Common myeloid progenitor, CD34-positive (primary cell): ENCODE measurements around the gene GPR137C.

ENCODE experiments used
- CTCF ChIA-PET: fragments of 350-600 bp; sonication (Branson Sonifier 250); formaldehyde crosslinking; loops from one replicate; lab custom pipeline; 2021; ENCODE audit warnings: antibody characterized with exemption; lab: Charles Lee
- POLR2A ChIA-PET: fragments of 350-600 bp; sonication (Branson Sonifier 250); formaldehyde crosslinking; loops from one replicate; lab custom pipeline; 2021; ENCODE audit warnings: antibody characterized with exemption; lab: Charles Lee
- DNase-seq, 3 donors: peaks; one replicate each; pipeline versions ENCODE4 v3.0.0 to v3.0.0-alpha.2; 2013
- H3K27ac ChIP-seq, 2 experiments: 1 replicate in 1 of 2; 2 replicates in 1 of 2; pipeline ENCODE4 v1.7.0; 2013; ENCODE audit warnings: inconsistent platforms in 2 of 2, low read length in 2 of 2, mild to moderate bottlenecking in 2 of 2, low read depth in 1 of 2, moderate library complexity in 1 of 2; ENCODE audit not compliant: severe bottlenecking in 2 of 2, insufficient read depth in 1 of 2, poor library complexity in 1 of 2
- H3K27me3 ChIP-seq, 5 experiments: replicated peaks in 2 of 5; 1 replicate in 3 of 5; 2 replicates in 2 of 5; pipeline versions ENCODE4 v1.6.1 to v1.7.0; 2013; ENCODE audit warnings: low read length in 4 of 5, mild to moderate bottlenecking in 2 of 5, moderate library complexity in 2 of 5, inconsistent platforms in 1 of 5; ENCODE audit not compliant: insufficient read depth in 5 of 5, control insufficient read depth in 4 of 5
- H3K36me3 ChIP-seq, 4 experiments: 1 replicate in 2 of 4; 2 replicates in 2 of 4; pipeline versions ENCODE4 v1.6.1 to v1.7.0; 2013; ENCODE audit warnings: low read length in 3 of 4, control low read depth in 1 of 4, mild to moderate bottlenecking in 1 of 4; ENCODE audit not compliant: control insufficient read depth in 4 of 4, insufficient read depth in 4 of 4
- H3K4me1 ChIP-seq, 4 experiments: 1 replicate in 3 of 4; 2 replicates in 1 of 4; pipeline versions ENCODE4 v1.6.1 to v1.7.1; 2013; ENCODE audit warnings: low read length in 3 of 4, mild to moderate bottlenecking in 3 of 4, control low read depth in 1 of 4, inconsistent platforms in 1 of 4, moderate library complexity in 1 of 4; ENCODE audit not compliant: control insufficient read depth in 4 of 4, insufficient read depth in 4 of 4; ENCODE audit errors: control extremely low read depth in 1 of 4
- H3K4me3 ChIP-seq, 7 experiments: 1 replicate in 4 of 7; 2 replicates in 3 of 7; pipeline versions ENCODE4 v1.5.1 to v1.7.0; 2013; ENCODE audit warnings: mild to moderate bottlenecking in 7 of 7, low read length in 6 of 7, moderate library complexity in 6 of 7, inconsistent platforms in 2 of 7, low read depth in 2 of 7, control low read depth in 1 of 7; ENCODE audit not compliant: insufficient read depth in 4 of 7, control insufficient read depth in 1 of 7; ENCODE audit errors: extremely low read depth in 1 of 7
- H3K9me3 ChIP-seq, 5 experiments: 1 replicate in 4 of 5; 2 replicates in 1 of 5; pipeline versions ENCODE4 v1.6.1 to v1.7.1; 2013; ENCODE audit warnings: low read length in 4 of 5, mild to moderate bottlenecking in 2 of 5, inconsistent platforms in 1 of 5, low read depth in 1 of 5, moderate library complexity in 1 of 5; ENCODE audit not compliant: control insufficient read depth in 4 of 5, insufficient read depth in 2 of 5; ENCODE audit errors: control extremely low read depth in 1 of 5
- WGBS: methylation state at CpG from one replicate; pipeline ENCODE4 v1.1.5; 2013; ENCODE audit not compliant: insufficient coverage; 5-methylcytosine and 5-hydroxymethylcytosine counted together

The GPR137C gene

DNA sequence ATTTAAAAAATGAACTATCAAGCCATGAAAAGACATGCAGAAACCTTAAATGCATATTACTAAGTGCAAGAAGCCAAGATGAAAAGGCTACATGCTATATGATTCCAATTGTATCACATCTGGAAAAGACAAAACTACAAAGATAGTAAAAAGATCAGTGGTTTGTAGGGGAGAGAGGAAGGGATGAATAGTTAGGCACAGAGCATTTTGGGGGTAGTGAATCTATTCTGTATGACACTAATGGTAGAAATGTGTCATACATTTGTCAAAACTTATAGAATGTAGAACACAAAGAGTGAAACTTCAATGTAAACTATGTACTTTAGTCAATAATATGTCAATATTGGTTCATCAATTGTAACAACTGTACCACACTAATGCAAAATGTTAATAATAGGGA lies 21.2 kb upstream of the GPR137C start:
- H3K27me3 ChIP-seq: no peaks in the 10 kb centered on the region
- H3K4me1 ChIP-seq: no peaks in the 10 kb centered on the region
- POLR2A ChIA-PET: no interaction called here
- H3K36me3 ChIP-seq: peaks cover 3 to 34% (median 25%) of the 10 kb centered on the region in 4 experiments
- H3K9me3 ChIP-seq: no peaks in the 10 kb centered on the region
- CTCF ChIA-PET: no interaction called here
- H3K4me3 ChIP-seq: no peak overlapping the region
- no peak overlapping the region for H3K27ac ChIP-seq
- peak in 2 of 3 donors; percentile 4 to 5 for DNase-seq

DNA sequence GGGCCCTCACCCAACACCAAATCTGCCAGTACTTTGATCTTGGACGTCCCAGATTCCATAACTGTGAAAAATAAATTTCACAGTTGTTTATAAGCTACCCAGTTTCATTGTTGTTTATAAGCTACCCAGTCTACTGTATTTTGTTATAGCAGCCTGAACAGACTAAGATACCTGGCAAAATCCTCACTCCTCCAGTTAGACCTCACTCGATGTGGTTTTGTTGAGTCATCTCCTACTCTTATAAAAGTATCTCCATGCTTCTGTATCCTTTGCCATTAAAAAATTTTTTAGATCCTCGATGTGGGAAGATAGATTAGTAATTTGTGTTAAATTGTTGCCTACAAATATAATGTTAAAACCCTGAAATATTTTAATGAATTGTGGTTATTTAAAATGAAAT lies 16.4 kb upstream of the GPR137C start:
- CTCF ChIA-PET: interaction anchor here (1.3 kb wide), 1 partner anchor 16 kb away, joined by 6 read pairs; the partner anchor contains the start of genes GPR137C and TXNDC16

DNA sequence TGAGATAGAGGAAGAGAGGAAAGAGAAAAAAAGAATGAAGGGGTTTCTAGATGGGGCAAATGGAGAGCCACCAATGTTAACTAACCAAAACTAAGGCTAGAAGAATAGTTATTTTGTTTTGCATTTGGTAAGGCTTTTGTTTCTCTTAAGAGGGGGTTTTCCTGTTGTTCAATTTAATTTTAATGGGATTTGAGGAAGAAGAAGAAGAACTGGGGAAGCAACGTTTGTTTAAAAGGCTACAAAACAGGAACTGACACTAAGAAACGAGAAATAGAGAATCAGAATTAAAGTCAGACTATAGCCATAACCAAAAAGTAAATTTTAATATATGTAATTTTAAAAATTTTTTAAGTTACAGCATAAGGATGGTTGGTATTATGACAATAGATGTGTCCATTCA lies 14.0 kb upstream of the GPR137C start:
- DNase-seq: no peak

More for the DNA sequence above, 16.4 kb upstream of the GPR137C start:
- Histone ChIP-seq H3K9me3 (no peaks in the 10 kb centered on the region), H3K4me1 (no peaks in the 10 kb centered on the region), H3K4me3 (no peak overlapping the region), H3K36me3 (peaks cover 5 to 40% (median 32%) of the 10 kb centered on the region in 4 experiments), H3K27me3 (no peaks in the 10 kb centered on the region), H3K27ac (no peak overlapping the region)
- POLR2A ChIA-PET: no interaction called here
- no peak for DNase-seq
- no CpG with 5 or more reads among the region's 3 CpGs for WGBS

DNA sequence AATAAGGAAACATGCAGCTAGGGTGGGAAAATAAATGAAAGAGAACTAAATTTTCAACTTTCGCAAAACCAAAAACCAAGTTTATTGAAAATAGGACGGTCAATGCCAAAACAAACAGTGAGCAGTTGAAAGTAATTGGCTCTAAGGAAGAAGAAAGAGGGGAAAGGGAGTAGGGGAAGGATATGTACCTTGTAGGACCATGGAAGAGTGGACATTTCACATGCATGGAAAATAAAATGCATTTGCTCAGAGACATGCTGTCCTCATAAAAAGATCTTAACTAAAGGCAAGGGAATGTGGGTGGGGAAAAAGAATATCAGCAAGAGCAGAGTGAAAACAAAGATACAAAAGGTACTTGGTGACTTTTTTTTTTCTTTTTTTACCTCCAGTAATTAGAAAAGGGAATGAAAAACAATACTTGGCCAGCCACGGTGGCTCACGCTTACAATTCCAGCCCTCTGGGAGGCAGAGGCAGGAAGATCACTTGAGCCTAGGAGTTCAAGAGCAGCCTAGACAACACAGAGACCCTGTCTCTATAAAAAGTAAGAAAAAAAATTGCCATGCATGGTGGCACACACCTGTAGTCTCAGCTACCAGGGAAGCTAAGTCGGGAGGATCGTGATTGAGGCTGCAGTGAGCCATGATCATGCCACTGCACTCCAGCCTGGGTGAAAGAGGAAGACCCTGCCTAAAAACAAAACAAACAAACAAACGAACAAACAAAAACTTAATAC lies 6.9 kb upstream of the GPR137C start:
- ChIA-PET POLR2A (interaction anchor here (0.6 kb wide), 1 partner anchor 258 kb away, joined by 3 read pairs; no protein-coding TSS in a partner anchor), CTCF (interaction anchor here (1.1 kb wide), 1 partner anchor 10 kb away, joined by 3 read pairs; no protein-coding TSS in a partner anchor)
- DNase-seq: no peak
- H3K27me3 ChIP-seq: no peaks in the 10 kb centered on the region
- peaks cover 1 to 9% (median 4%) of the 10 kb centered on the region in 4 experiments for H3K4me1 ChIP-seq
- H3K36me3 ChIP-seq: peaks cover 0 to 9% (median under 1%) of the 10 kb centered on the region in 4 experiments
- H3K4me3 ChIP-seq: no peak overlapping the region
- 94% methylated on average over 6 of the region's 7 CpGs for WGBS
- H3K9me3 ChIP-seq: no peaks in the 10 kb centered on the region
- peak overlapping the region in 1 of 2 experiments; percentile 2 for H3K27ac ChIP-seq

More for the DNA sequence above, 14.0 kb upstream of the GPR137C start:
- Histone ChIP-seq H3K27me3 (no peaks in the 10 kb centered on the region), H3K9me3 (no peaks in the 10 kb centered on the region), H3K4me3 (no peak overlapping the region), H3K36me3 (peaks cover 5 to 39% (median 29%) of the 10 kb centered on the region in 4 experiments), H3K4me1 (no peaks in the 10 kb centered on the region), H3K27ac (no peak overlapping the region)
- no CpG with 5 or more reads among the region's 2 CpGs for WGBS
- ChIA-PET POLR2A (interaction anchor here (0.6 kb wide), 1 partner anchor 13 kb away, joined by 3 read pairs; no protein-coding TSS in a partner anchor), CTCF (interaction anchor here (1.8 kb wide), 1 partner anchor 13 kb away, joined by 9 read pairs; the partner anchor contains the start of genes GPR137C and TXNDC16)

DNA sequence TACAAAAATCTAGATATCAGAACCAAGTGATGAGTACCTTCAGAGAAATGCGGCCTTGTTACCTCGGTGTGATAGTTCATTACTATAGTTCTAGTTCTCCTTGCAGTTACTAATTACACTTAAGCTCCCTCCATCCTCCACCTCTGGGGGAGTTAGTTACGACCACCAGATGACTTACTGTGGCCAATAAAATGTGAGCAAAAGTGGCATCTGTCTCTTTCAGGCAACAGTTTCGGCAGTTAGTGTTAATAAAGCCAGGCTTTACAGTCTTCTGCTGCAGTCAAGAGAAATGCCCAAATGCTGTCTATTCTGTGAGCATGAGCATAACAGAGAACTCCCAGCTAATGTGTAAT lies 6.3 kb upstream of the GPR137C start:
- peak overlapping the region in 1 of 2 experiments; percentile 2 for H3K27ac ChIP-seq
- no peak overlapping the region for H3K4me3 ChIP-seq
- H3K36me3 ChIP-seq: peaks cover 0 to 9% (median under 1%) of the 10 kb centered on the region in 4 experiments
- POLR2A ChIA-PET: interaction anchor here (0.6 kb wide), 1 partner anchor 259 kb away, joined by 3 read pairs; no protein-coding TSS in a partner anchor
- peaks cover 6 to 14% (median 9%) of the 10 kb centered on the region in 4 experiments for H3K4me1 ChIP-seq
- WGBS: 94% methylated on average over 4 of the region's 4 CpGs
- DNase-seq: no peak
- CTCF ChIA-PET: interaction anchor here (1.1 kb wide), 1 partner anchor 9 kb away, joined by 3 read pairs; no protein-coding TSS in a partner anchor
- no peaks in the 10 kb centered on the region for H3K9me3 ChIP-seq
- no peaks in the 10 kb centered on the region for H3K27me3 ChIP-seq

DNA sequence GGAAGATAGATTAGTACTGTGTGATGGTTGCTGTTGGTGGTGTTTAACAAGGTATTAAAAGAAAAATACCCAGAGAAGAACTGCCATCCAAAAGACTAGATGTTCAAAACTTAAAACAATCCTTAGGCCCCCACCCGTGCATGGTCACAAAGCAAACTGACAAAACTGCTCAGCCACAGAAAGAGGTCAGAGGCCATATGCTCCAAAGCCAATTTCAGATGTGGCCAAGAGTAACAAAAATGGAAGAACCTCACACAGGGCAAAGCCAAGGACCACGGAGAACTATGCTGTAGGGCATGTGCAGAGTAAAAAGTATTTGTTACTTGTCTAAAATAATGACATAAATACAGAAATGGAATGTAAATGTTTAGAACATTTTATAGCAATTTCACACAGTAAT lies 5.6 kb upstream of the GPR137C start:
- Histone ChIP-seq H3K9me3 (no peaks in the 10 kb centered on the region), H3K36me3 (peaks cover 0 to 9% (median under 1%) of the 10 kb centered on the region in 4 experiments), H3K27me3 (no peaks in the 10 kb centered on the region), H3K4me3 (no peak overlapping the region), H3K4me1 (peaks cover 8 to 21% (median 15%) of the 10 kb centered on the region in 4 experiments), H3K27ac (no peak overlapping the region)
- no peak for DNase-seq
- WGBS: 92% methylated on average over 2 of the region's 2 CpGs
- POLR2A ChIA-PET: interaction anchor here (0.8 kb wide), 1 partner anchor 10 kb away, joined by 3 read pairs; no protein-coding TSS in a partner anchor
- CTCF ChIA-PET: no interaction called here

DNA sequence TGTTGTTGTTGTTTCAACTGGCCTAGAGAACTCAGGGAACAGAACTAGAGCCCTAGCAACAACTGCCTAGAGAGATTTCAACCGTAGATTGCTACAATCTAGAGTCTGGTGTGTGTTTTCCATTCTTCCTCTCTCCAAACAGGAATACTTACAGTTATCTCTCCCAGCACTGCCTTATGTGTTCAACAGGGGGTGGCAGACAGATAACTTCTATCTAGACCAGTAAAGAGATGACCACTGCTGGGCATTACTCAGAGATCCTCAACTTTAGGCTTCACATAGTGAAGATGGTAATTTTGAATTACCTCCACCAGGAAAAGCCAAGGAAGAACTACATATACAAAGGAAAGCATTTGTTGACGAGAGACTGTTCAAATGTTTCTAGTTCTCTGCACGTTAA lies 5.1 kb upstream of the GPR137C start:
- Histone ChIP-seq H3K27ac (no peak overlapping the region), H3K4me1 (peaks cover 8 to 24% (median 16%) of the 10 kb centered on the region in 4 experiments), H3K27me3 (no peaks in the 10 kb centered on the region), H3K9me3 (no peaks in the 10 kb centered on the region), H3K36me3 (peaks cover 0 to 9% (median under 1%) of the 10 kb centered on the region in 4 experiments), H3K4me3 (no peak overlapping the region)
- 100% methylated on average over 2 of the region's 3 CpGs for WGBS
- ChIA-PET CTCF (no interaction called here), POLR2A (no interaction called here)
- no peak for DNase-seq
